GM06990 (cell line): ENCODE results near the gene SYNDIG1.

Source experiments
- DNase-seq: peaks from one replicate; pipeline ENCODE4 v3.0.0-alpha.2; 2011; ENCODE audit not compliant: insufficient read length; ENCODE audit errors: extremely low read depth
- H3K27me3 ChIP-seq: replicated peaks from 2 replicates; pipeline ENCODE4 v1.6.0; 2011; ENCODE audit warnings: low read length; ENCODE audit not compliant: control insufficient read depth, insufficient read depth
- H3K36me3 ChIP-seq: 2 replicates; pipeline ENCODE4 v1.5.1; 2011; ENCODE audit warnings: low read length; ENCODE audit not compliant: control insufficient read depth, insufficient read depth
- H3K4me3 ChIP-seq: replicated peaks from 2 replicates; pipeline ENCODE4 v1.5.1; 2011; ENCODE audit warnings: low read depth, mild to moderate bottlenecking, control low read depth, low read length
- TF ChIP-seq, protein P1 (sequence below): IDR thresholded peaks from 2 replicates; pipeline ENCODE4 v1.5.1; 2011; ENCODE audit warnings: low read length, control low read depth, mild to moderate bottlenecking, inconsistent platforms; ENCODE audit not compliant: insufficient read depth, poor library complexity, severe bottlenecking

Gene SYNDIG1

DNA sequence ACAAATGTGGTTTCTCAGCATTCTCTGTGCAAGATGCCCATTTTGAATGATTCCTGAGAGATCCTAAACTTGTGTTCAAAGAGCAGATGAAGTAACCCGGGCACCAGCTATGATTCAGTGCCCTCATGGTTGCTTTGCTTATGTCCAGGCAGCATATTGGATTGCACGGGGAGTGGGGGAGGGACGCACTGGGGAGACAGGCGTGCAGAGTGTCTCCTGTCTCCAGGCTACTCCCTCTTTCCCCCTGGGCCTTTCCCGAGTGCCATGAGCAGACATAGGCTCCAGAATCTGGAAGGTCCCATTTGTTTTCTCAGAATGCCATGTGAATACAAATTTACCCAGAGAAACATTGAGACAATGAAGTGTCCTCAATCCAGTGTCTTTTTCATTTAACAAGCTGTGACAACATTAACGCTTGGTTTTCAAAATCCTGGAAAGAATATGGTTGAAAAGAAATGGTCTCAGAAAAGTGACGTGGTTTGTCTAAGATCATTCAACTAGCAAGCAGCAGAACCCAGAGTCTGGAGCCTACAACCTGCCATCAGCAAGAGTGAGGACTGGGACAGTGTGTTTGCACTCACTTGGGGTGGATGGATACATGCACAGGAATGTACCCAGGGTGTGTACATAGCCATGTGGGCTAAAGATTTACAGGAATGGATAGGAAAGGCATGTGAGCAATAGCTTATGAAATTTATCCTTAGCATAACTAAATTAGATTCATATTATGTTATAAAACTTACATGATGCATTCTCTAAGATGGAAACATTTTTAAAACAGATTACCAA lies 4.2 kb downstream of the SYNDIG1 start:
- Histone ChIP-seq H3K4me3 (no peak overlapping the region), H3K27me3 (no peaks in the 10 kb centered on the region; the same call in none of the 2 replicates), H3K36me3 (no peaks in the 10 kb centered on the region)
- TF ChIP-seq, protein P1, sequence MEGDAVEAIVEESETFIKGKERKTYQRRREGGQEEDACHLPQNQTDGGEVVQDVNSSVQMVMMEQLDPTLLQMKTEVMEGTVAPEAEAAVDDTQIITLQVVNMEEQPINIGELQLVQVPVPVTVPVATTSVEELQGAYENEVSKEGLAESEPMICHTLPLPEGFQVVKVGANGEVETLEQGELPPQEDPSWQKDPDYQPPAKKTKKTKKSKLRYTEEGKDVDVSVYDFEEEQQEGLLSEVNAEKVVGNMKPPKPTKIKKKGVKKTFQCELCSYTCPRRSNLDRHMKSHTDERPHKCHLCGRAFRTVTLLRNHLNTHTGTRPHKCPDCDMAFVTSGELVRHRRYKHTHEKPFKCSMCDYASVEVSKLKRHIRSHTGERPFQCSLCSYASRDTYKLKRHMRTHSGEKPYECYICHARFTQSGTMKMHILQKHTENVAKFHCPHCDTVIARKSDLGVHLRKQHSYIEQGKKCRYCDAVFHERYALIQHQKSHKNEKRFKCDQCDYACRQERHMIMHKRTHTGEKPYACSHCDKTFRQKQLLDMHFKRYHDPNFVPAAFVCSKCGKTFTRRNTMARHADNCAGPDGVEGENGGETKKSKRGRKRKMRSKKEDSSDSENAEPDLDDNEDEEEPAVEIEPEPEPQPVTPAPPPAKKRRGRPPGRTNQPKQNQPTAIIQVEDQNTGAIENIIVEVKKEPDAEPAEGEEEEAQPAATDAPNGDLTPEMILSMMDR, result no peak
- no peak for DNase-seq

- DNase-seq, result no peak
- TF ChIP-seq, protein P1, result no peak
Observed at GRCh38 chr20:24477831-24478547, 8.6 kb downstream of the SYNDIG1 start.

GRCh38 chr20:24478584-24478983 lies 9.2 kb downstream of the SYNDIG1 start:
- no peak for DNase-seq
- TF ChIP-seq, protein P1, result no peak

More at GRCh38 chr20:24477831-24478547, 8.6 kb downstream of the SYNDIG1 start:
- H3K27me3 ChIP-seq, result no peaks in the 10 kb centered on the region
- no peaks in the 10 kb centered on the region for H3K36me3 ChIP-seq
- no peak overlapping the region for H3K4me3 ChIP-seq

DNA sequence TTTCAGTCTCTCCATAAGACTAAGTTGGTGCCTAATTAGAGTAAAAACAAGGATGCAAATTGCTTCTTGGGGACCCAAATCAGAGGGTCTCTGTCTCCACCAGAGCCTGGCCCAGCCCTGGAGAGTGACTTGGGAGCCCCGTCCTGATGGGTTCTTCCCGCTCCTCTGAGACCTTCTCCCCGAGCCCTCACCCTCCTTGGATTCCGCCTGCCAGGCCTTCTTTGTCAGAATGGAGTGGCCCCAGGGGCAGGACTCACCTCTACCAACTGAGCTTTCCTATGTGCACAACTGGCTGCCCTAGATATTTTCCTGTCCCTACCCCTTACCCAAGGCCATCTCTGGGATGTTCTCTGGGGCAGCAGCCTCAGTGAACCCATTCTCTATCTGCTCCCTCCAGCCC lies 9.7 kb downstream of the SYNDIG1 start:
- TF ChIP-seq, protein P1, result no peak
- no peak overlapping the region for H3K4me3 ChIP-seq
- no peak for DNase-seq
- H3K27me3 ChIP-seq, result no peaks in the 10 kb centered on the region
- H3K36me3 ChIP-seq, result no peaks in the 10 kb centered on the region

More at GRCh38 chr20:24478584-24478983, 9.2 kb downstream of the SYNDIG1 start:
- Histone ChIP-seq H3K36me3 (no peaks in the 10 kb centered on the region), H3K27me3 (no peaks in the 10 kb centered on the region), H3K4me3 (no peak overlapping the region)

DNA sequence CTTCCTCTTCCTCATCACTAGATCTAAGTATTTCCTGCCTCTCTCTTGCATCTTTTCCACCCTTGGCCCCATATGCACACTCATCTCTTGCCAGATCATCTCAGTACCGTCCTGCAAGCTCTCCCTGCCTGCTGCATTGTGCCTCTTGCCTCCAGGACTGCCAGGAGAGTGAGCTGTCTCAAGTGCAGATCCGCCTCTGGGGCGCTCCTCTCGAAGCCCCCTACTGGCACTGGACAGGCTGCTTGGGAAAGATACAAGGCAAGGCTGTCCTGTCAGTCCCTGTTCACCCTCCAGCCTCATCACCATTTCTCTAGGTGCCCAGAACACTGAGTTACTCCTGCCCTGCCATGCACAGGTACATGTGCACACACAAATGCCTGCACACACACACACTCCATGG lies 10.2 kb downstream of the SYNDIG1 start:
- Histone ChIP-seq H3K36me3 (no peaks in the 10 kb centered on the region), H3K27me3 (no peaks in the 10 kb centered on the region), H3K4me3 (no peak overlapping the region)
- TF ChIP-seq, protein P1, result no peak
- DNase-seq, result no peak
